VCaP (cell line): ENCODE results near the gene DESI1.

Experiments
- H3K27ac ChIP-seq: fragments of 450-650 bp; 2 replicates; pipeline ENCODE4 v1.5.1; 2017
- CTCF ChIP-seq: fragments of 450-650 bp; conservative IDR thresholded peaks from 2 replicates; pipeline ENCODE4 v1.5.1; 2017; ENCODE audit warnings: mild to moderate bottlenecking, moderate library complexity

DESI1 gene

GRCh38 chr22:41570221-41570620 lies 50.6 kb downstream of the DESI1 start:
- TF ChIP-seq CTCF: no peak
- no peak overlapping the region for H3K27ac ChIP-seq

- H3K27ac ChIP-seq: no peak overlapping the region
- TF ChIP-seq CTCF: no peak
These were observed 52.0 kb downstream of the DESI1 start for GRCh38 chr22:41568811-41569210.

GRCh38 chr22:41567512-41567768 lies 53.4 kb downstream of the DESI1 start:
- TF ChIP-seq CTCF: no peak
- H3K27ac ChIP-seq: no peak overlapping the region

GRCh38 chr22:41565403-41566054 lies 55.3 kb downstream of the DESI1 start:
- TF ChIP-seq CTCF: no peak
- no peak overlapping the region for H3K27ac ChIP-seq

- no peak for TF ChIP-seq CTCF
- no peak overlapping the region for H3K27ac ChIP-seq
These were observed 56.3 kb downstream of the DESI1 start for GRCh38 chr22:41564563-41564962.

- no peak overlapping the region for H3K27ac ChIP-seq
- TF ChIP-seq CTCF: no peak
These were observed 57.7 kb downstream of the DESI1 start for GRCh38 chr22:41563051-41563711.

- no peak overlapping the region for H3K27ac ChIP-seq
- TF ChIP-seq CTCF: no peak
These were observed 58.4 kb downstream of the DESI1 start for GRCh38 chr22:41562461-41562860.
